ENCODE data around the gene FFAR1. TPM values are rescaled to one million over a fixed set of nuclear protein-coding genes. Genes with fewer than 3 reads are reported as not detected.

Gene FFAR1
- polyA plus RNA-seq, 1 of the 3 experiments (the other 2 are of a cell fraction) = not detected

DNA sequence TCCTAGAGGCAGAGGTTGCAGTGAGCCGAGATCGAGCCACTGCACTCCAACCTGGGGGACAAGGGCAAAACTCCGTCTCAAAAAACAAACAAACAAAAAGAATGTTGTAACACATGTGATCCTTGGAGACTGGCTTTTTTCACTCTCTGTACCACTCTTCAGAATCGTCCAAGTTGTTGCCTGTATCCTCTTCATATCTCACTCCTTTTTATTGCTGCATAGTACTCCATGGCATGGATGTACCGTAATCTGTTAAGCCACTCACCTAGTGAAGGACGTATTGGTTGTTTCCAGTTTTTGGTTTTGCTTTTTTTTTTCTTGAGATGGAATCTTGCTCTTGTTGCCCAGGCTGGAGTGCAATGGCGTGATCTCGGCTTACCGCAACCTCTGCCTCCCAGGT lies 25.7 kb upstream of the FFAR1 start (continued):
- TF ChIP-seq FOXJ3 (CRISPR knock-in tag; IDR thresholded peaks at IDR 0.05) (no peak), NRF1 (IDR thresholded peaks at IDR 0.05; ENCODE audit: low read depth, low read length) (no peak)

DNA sequence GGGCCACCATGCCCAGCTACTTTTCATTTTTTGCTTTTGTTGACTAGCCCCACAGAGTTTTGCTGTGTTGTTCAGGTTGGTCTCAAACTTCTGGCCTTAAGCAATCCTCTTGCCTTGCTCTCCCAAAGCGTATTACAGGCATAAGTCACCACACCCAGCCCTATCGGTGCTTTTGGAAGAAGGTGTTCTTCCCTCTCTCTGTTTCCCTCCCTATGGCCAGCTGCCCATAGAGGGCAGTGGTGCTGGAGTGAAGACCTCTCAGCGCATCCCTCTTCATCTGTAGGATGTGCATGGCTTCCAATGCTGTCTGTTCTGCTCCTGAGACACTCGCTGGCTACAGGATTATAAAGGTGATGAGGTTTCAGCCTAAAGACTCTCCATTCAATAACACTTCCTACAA lies 20.1 kb upstream of the FFAR1 start:
- H2AFZ ChIP-seq (ENCODE audit: low read depth) = no peak overlapping the region
- no peaks in the 10 kb centered on the region for H3K9me2 ChIP-seq
- no peak overlapping the region for H3K4me2 ChIP-seq
- no peak overlapping the region for H3K27ac ChIP-seq (ENCODE audit: low read depth in 2 of 2, low read length in 1 of 2)
- no peaks in the 10 kb centered on the region for H3K4me1 ChIP-seq (ENCODE audit: control insufficient read depth in 1 of 2, insufficient read depth in 2 of 2, low read depth in 1 of 2, low read length in 1 of 2)
- no peaks in the 10 kb centered on the region for H3K36me3 ChIP-seq (replicated peaks in 1 of 2; ENCODE audit: control insufficient read depth in 1 of 2, insufficient read depth in 2 of 2, low read length in 1 of 2)
- no peaks in the 10 kb centered on the region for H3K9me3 ChIP-seq
- ChIA-PET CTCF (interaction anchor here (1.0 to 1.4 kb wide), 3 partner anchors 11 to 43 kb away, joined by 3 read pairs; no protein-coding TSS in a partner anchor), POLR2A (no interaction called here)
- no peak overlapping the region for H3K4me3 ChIP-seq (ENCODE audit: low read depth in 2 of 2, low read length in 1 of 2)
- no peaks in the 10 kb centered on the region for H3K79me2 ChIP-seq (ENCODE audit: insufficient read depth)
- H3K27me3 ChIP-seq (ENCODE audit: insufficient read depth) = peaks cover 64% of the 10 kb centered on the region
- DNase-seq = no peak
- no peak for TF ChIP-seq CHD2 (IDR thresholded peaks at IDR 0.05; ENCODE audit: low read length, partially characterized antibody)
- TF ChIP-seq, protein P1, sequence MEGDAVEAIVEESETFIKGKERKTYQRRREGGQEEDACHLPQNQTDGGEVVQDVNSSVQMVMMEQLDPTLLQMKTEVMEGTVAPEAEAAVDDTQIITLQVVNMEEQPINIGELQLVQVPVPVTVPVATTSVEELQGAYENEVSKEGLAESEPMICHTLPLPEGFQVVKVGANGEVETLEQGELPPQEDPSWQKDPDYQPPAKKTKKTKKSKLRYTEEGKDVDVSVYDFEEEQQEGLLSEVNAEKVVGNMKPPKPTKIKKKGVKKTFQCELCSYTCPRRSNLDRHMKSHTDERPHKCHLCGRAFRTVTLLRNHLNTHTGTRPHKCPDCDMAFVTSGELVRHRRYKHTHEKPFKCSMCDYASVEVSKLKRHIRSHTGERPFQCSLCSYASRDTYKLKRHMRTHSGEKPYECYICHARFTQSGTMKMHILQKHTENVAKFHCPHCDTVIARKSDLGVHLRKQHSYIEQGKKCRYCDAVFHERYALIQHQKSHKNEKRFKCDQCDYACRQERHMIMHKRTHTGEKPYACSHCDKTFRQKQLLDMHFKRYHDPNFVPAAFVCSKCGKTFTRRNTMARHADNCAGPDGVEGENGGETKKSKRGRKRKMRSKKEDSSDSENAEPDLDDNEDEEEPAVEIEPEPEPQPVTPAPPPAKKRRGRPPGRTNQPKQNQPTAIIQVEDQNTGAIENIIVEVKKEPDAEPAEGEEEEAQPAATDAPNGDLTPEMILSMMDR (IDR thresholded peaks at IDR 0.05) = peak; percentile 28; the same call in 1 of the 2 replicates
- 12% methylated on average over 4 of the region's 4 CpGs for whole genome bisulfite sequencing (ENCODE audit: low lambda C conversion rate)
- no peaks in the 10 kb centered on the region for H4K20me1 ChIP-seq (ENCODE audit: insufficient read depth)
- H3F3A ChIP-seq (replicated peaks; ENCODE audit: insufficient read depth) = no peaks in the 10 kb centered on the region
- H3K9ac ChIP-seq = no peak overlapping the region

DNA sequence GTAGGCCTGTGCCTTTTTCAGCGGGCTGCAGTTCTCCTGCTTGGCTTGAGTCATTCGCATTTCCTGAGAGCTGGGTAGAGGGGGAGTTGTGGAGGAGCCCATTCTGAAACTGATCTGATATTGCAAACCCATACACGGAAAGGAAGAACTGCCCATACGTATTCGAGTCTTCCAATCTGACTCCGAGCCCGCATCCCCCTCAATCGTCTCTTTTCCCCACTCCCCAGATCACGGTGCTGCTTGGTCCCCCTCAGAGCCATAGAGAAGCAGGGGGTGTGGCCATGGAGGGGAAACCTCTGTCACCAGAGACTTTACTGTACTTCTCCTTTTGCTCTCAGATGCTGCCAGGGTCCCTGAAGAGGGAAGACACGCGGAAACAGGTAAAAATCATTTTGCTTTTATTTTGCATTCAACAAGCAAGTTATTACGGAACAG lies 18.8 kb upstream of the FFAR1 start, which contains the start of gene CD22:
Gene CD22 (plus strand): TSS at position 337 of the 435 bp plus-strand sequence. CDS start 2,854 bp downstream, outside the sequence.
- CTCF ChIA-PET = interaction anchor here (0.9 kb wide), 1 partner anchor 134 kb away, joined by 3 read pairs; no protein-coding TSS in a partner anchor

More for the DNA sequence above, 18.8 kb upstream of the FFAR1 start, which contains the start of gene CD22:
- no peak within 1 kb of the TSS for H3K9ac ChIP-seq
- WGBS (ENCODE audit: low lambda C conversion rate) = 32% methylated on average over 9 of the region's 12 CpGs
- no peaks in the 10 kb centered on the region for H3K36me3 ChIP-seq (replicated peaks in 1 of 2; ENCODE audit: control insufficient read depth in 1 of 2, insufficient read depth in 2 of 2, low read length in 1 of 2)
- no peaks in the 10 kb centered on the region for H4K20me1 ChIP-seq (ENCODE audit: insufficient read depth)
- POLR2A ChIA-PET = no interaction called here
- no peaks in the 10 kb centered on the region for H3K79me2 ChIP-seq (ENCODE audit: insufficient read depth)
- H3K4me3 ChIP-seq (ENCODE audit: low read depth in 2 of 2, low read length in 1 of 2) = no peak within 1 kb of the TSS
- no peak within 1 kb of the TSS for H3K4me2 ChIP-seq
- H2AFZ ChIP-seq (ENCODE audit: low read depth) = no peak within 1 kb of the TSS
- H3K27ac ChIP-seq (ENCODE audit: low read depth in 2 of 2, low read length in 1 of 2) = no peak within 1 kb of the TSS
- H3F3A ChIP-seq (replicated peaks; ENCODE audit: insufficient read depth) = no peaks in the 10 kb centered on the region
- no peaks in the 10 kb centered on the region for H3K9me2 ChIP-seq
- peaks cover 76% of the 10 kb centered on the region for H3K27me3 ChIP-seq (ENCODE audit: insufficient read depth)
- TF ChIP-seq MEF2A (IDR thresholded peaks at IDR 0.05; ENCODE audit: borderline replicate concordance, low read depth) (no peak), FOXM1 (IDR thresholded peaks at IDR 0.05; ENCODE audit: low read depth) (no peak), FOSL2 (IDR thresholded peaks at IDR 0.05; ENCODE audit: borderline replicate concordance, low read depth) (no peak), MXI1 (IDR thresholded peaks at IDR 0.05; ENCODE audit: low read depth, low read length) (no peak), RFX5 (IDR thresholded peaks at IDR 0.05; ENCODE audit: low read length) (no peak), TCF12 (IDR thresholded peaks at IDR 0.05) (no peak), GABPA (IDR thresholded peaks at IDR 0.05; ENCODE audit: low read depth) (no peak), NFIC (IDR thresholded peaks at IDR 0.05; ENCODE audit: borderline replicate concordance) (no peak), RCOR1 (IDR thresholded peaks at IDR 0.05; ENCODE audit: low read length) (no peak), TEAD4 (IDR thresholded peaks at IDR 0.05; ENCODE audit: borderline replicate concordance, insufficient read depth) (no peak), JUND (IDR thresholded peaks at IDR 0.05) (no peak), YY1 (IDR thresholded peaks at IDR 0.05; ENCODE audit: low read depth) (no peak), RXRA (IDR thresholded peaks at IDR 0.05; ENCODE audit: borderline replicate concordance, low read depth) (no peak)
- TF ChIP-seq, protein P2, sequence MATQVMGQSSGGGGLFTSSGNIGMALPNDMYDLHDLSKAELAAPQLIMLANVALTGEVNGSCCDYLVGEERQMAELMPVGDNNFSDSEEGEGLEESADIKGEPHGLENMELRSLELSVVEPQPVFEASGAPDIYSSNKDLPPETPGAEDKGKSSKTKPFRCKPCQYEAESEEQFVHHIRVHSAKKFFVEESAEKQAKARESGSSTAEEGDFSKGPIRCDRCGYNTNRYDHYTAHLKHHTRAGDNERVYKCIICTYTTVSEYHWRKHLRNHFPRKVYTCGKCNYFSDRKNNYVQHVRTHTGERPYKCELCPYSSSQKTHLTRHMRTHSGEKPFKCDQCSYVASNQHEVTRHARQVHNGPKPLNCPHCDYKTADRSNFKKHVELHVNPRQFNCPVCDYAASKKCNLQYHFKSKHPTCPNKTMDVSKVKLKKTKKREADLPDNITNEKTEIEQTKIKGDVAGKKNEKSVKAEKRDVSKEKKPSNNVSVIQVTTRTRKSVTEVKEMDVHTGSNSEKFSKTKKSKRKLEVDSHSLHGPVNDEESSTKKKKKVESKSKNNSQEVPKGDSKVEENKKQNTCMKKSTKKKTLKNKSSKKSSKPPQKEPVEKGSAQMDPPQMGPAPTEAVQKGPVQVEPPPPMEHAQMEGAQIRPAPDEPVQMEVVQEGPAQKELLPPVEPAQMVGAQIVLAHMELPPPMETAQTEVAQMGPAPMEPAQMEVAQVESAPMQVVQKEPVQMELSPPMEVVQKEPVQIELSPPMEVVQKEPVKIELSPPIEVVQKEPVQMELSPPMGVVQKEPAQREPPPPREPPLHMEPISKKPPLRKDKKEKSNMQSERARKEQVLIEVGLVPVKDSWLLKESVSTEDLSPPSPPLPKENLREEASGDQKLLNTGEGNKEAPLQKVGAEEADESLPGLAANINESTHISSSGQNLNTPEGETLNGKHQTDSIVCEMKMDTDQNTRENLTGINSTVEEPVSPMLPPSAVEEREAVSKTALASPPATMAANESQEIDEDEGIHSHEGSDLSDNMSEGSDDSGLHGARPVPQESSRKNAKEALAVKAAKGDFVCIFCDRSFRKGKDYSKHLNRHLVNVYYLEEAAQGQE (IDR thresholded peaks at IDR 0.05; ENCODE audit: low read depth, low read length) = no peak
- TF ChIP-seq, protein P3, sequence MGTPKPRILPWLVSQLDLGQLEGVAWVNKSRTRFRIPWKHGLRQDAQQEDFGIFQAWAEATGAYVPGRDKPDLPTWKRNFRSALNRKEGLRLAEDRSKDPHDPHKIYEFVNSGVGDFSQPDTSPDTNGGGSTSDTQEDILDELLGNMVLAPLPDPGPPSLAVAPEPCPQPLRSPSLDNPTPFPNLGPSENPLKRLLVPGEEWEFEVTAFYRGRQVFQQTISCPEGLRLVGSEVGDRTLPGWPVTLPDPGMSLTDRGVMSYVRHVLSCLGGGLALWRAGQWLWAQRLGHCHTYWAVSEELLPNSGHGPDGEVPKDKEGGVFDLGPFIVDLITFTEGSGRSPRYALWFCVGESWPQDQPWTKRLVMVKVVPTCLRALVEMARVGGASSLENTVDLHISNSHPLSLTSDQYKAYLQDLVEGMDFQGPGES (IDR thresholded peaks at IDR 0.05; ENCODE audit: low read depth, low read length) = no peak
- no peaks in the 10 kb centered on the region for H3K9me3 ChIP-seq
- DNase-seq = no peak
- H3K4me1 ChIP-seq (ENCODE audit: control insufficient read depth in 1 of 2, insufficient read depth in 2 of 2, low read depth in 1 of 2, low read length in 1 of 2) = no peaks in the 10 kb centered on the region

Measured in SK-N-SH (cell line).